WERI-Rb-1 (cell line): Measurements from ENCODE around the gene ZNF213.
"Not testable (repeated sequence)": the region's sequence is repeated elsewhere in the genome, so short reads cannot be mapped to it uniquely, and the experiment has no call there.

Experiments used
- DNase-seq: peaks from one replicate; pipeline ENCODE4 v3.0.0-alpha.2; 2020
- H3K27ac ChIP-seq: fragments of 250-450 bp; sonication (Bioruptor Pico); 2 replicates; pipeline ENCODE4 v1.5.1; 2020; ENCODE audit warnings: mild to moderate bottlenecking, moderate library complexity
- H3K27me3 ChIP-seq: fragments of 250-450 bp; sonication (Bioruptor Pico); 2 replicates; pipeline ENCODE4 v1.5.1; 2021; ENCODE audit warnings: mild to moderate bottlenecking, low read depth, moderate library complexity; ENCODE audit not compliant: insufficient read depth, severe bottlenecking
- H3K36me3 ChIP-seq: fragments of 250-450 bp; sonication (Bioruptor Pico); 2 replicates; pipeline ENCODE4 v1.5.1; 2020; ENCODE audit warnings: mild to moderate bottlenecking, moderate library complexity
- H3K4me3 ChIP-seq: 2 replicates; pipeline ENCODE4 v1.5.1; 2011; ENCODE audit warnings: low read depth, mild to moderate bottlenecking, control low read depth, low read length
- H3K9me3 ChIP-seq: fragments of 250-450 bp; sonication (Bioruptor Pico); 2 replicates; pipeline ENCODE4 v1.5.1; 2021; ENCODE audit warnings: mild to moderate bottlenecking, moderate library complexity; ENCODE audit not compliant: severe bottlenecking
- TF ChIP-seq, protein P1 (sequence below): IDR thresholded peaks from 2 replicates; pipeline ENCODE4 v1.5.1; 2011; ENCODE audit warnings: low read depth, mild to moderate bottlenecking, control low read depth, inconsistent platforms, low read length

ZNF213 gene

DNA sequence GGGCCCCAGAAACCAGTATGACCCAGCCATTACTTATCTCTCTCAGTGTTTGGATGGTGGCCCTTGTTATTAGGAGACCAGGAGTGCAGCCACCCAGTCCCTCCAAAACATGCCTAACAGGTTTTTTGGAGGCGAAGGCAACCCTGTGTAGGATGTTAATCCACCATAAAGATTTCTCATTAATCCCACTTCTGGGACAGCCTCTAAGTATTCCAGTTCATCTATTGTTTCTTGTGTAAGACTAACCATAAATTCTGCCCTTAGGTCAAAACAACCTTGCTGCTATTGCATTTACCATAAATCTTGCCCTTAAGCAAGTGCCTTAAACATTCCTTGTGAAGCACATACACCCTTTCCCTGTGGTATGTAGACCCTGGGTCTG is 31.7 kb downstream of the ZNF213 start:
- Histone ChIP-seq H3K9me3 (no peaks in the 10 kb centered on the region), H3K27me3 (no peaks in the 10 kb centered on the region), H3K27ac (no peak overlapping the region), H3K36me3 (no peaks in the 10 kb centered on the region), H3K4me3 (no peak overlapping the region)
- no peak for DNase-seq
- TF ChIP-seq, protein P1, sequence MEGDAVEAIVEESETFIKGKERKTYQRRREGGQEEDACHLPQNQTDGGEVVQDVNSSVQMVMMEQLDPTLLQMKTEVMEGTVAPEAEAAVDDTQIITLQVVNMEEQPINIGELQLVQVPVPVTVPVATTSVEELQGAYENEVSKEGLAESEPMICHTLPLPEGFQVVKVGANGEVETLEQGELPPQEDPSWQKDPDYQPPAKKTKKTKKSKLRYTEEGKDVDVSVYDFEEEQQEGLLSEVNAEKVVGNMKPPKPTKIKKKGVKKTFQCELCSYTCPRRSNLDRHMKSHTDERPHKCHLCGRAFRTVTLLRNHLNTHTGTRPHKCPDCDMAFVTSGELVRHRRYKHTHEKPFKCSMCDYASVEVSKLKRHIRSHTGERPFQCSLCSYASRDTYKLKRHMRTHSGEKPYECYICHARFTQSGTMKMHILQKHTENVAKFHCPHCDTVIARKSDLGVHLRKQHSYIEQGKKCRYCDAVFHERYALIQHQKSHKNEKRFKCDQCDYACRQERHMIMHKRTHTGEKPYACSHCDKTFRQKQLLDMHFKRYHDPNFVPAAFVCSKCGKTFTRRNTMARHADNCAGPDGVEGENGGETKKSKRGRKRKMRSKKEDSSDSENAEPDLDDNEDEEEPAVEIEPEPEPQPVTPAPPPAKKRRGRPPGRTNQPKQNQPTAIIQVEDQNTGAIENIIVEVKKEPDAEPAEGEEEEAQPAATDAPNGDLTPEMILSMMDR = no peak

DNA sequence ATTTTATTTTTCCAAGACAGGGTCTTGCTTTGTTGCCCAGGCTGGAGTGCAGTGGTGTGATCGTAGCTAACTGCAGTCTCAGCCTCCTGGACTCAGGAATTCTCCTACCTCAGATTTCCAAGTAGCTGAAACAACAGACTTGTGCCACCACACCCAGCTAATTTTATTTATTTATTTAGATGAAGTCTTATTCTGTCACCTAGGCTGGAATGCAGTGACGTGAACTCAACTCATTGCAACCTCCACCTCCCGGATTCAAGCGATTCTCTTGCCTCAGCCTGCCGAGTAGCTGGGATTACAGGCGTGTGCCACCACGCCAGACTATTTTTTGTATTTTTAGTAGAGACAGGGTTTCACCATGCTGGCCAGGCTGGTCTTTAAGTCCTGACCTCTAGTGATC is 33.9 kb downstream of the ZNF213 start:
- not testable (repeated sequence) for H3K27ac ChIP-seq, H3K27me3 ChIP-seq, H3K9me3 ChIP-seq, DNase-seq, H3K36me3 ChIP-seq, H3K4me3 ChIP-seq

DNA sequence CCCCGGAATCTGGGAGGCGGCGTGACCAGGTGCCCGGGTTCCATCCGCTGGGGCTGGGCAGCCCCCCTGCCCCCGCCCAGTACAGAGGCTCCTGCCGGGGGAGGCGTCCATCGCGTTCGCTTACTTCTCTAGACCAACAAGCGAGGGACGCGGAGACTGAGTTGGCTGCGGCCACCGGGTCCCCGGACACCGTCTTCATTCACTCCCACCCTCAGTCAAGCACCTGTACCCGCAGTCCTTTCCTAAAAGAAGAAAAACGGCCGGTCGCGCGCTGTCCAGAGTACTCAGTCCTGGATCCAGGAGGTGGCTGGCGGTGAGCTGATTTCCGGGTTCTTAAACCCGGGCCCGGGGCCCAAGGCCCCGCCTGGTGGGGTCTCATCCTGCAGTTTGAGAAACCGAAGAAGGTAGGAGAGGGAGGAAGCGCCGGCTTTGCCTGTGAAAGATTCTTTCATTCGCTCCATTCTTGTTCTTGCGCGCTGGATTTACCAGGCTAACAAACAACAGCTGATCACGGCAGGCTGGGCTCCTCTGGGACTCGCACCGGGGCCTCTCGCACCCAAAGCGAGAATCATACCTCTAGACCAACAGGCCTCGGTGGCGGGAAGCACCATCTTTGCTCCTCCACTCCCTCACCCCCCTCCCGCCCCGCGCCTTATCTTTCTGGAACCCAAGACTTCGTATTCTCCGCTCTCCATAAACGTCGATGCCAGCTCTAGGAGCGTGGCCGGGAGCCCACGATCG is 35.8 kb downstream of the ZNF213 start:
- Histone ChIP-seq H3K4me3 (no peak overlapping the region), H3K9me3 (no peaks in the 10 kb centered on the region)

DNA sequence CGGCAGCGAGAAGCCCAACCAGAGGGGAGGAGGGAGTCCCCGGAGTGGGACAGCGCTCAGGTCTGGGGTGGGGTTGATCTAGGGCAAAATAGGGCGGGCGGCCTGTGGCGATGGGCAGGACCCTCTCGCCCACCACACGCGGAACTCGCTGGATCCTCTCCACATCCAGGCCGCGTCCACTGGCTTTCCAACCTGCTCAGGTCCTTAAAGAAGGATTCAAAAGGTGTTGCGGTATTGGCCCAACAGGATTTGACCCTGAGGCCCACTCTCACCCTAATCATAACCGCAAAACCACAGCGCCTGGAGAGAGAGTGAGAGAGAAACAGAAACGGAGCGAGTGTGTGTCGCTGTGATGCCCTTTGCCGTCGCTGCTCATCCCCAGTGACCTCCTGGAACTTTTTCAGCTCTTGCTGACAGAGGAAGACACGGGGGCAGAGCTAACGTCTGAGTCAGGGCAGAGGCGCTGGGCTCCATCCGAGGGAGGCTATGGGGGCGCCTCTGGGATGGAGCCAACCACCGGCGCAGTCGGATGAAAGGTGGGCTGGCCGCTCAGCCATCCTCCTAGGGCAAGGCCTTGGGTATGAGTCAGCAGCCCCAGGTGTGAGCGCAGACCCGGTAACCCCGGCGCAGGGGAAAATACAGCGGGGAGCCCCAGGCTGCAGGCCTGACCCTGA is 36.5 kb downstream of the ZNF213 start:
- H3K27ac ChIP-seq = no peak overlapping the region
- H3K9me3 ChIP-seq = no peaks in the 10 kb centered on the region
- TF ChIP-seq, protein P1 = no peak
- H3K27me3 ChIP-seq = peaks cover 7% of the 10 kb centered on the region
- no peaks in the 10 kb centered on the region for H3K36me3 ChIP-seq
- no peak overlapping the region for H3K4me3 ChIP-seq
- no peak for DNase-seq

More for the DNA sequence above, 35.8 kb downstream of the ZNF213 start:
- Histone ChIP-seq H3K36me3 (no peaks in the 10 kb centered on the region), H3K27ac (no peak overlapping the region), H3K27me3 (peaks cover 3% of the 10 kb centered on the region)
- TF ChIP-seq, protein P1 = no peak
- no peak for DNase-seq

DNA sequence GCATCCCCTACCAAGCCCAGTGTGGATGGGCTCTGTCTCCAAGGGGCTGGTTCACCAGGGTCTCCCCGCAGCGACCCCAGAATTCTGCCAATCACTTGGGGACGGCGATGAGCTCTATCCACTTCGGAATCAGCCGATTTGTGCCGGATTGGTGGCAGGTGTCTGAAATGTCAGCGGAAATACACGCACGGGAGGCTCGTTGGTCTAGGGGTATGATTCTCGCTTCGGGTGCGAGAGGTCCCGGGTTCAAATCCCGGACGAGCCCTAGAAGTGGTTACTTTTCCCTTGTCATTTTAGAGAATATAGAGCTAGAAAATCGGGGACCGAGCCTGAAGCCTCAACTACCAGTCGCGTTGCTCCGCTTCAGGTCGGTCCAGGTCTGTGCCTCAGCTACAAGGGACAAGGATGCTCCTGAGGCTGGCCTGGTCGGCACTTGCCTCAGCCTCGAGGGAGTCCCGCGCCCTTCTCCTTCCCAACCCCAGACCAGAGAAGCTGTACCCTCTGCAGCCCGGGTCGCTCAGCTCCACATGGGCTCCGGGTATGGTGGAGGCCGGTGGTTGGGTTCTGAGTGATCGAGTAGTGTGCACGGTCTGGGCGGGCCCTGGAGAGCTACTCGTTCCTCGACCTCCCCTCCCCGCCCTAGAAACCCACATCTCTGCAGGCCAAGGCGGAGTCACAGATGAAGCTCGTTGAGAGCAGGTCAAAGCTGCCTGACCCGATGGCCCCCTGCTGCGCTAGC is 37.2 kb downstream of the ZNF213 start:
- TF ChIP-seq, protein P1 = no peak
- H3K36me3 ChIP-seq = no peaks in the 10 kb centered on the region
- H3K4me3 ChIP-seq = no peak overlapping the region
- no peak for DNase-seq
- no peak overlapping the region for H3K27ac ChIP-seq
- H3K9me3 ChIP-seq = no peaks in the 10 kb centered on the region
- peaks cover 8% of the 10 kb centered on the region for H3K27me3 ChIP-seq
